PC-9 (cell line): ENCODE data around the gene TRMT61B. TPM values are rescaled to one million over a fixed set of nuclear protein-coding genes. Genes with fewer than 3 reads are reported as not detected.

ENCODE experiments used
- BruUV-seq: library from RNA; stranded (reverse); fragments of 400-500 nt; replicated peaks from 2 replicates; lab custom pipeline; 2021; lab: Mats Ljungman, UMichigan
- CTCF ChIA-PET: fragments of 300-600 bp; sonication (Branson Sonifier 250); formaldehyde crosslinking; loops from one replicate; lab custom pipeline; 2022; ENCODE audit warnings: antibody characterized with exemption; lab: Charles Lee
- POLR2A ChIA-PET: fragments of 300-600 bp; sonication (Branson Sonifier 250); formaldehyde crosslinking; loops from one replicate; lab custom pipeline; 2022; ENCODE audit warnings: antibody characterized with exemption; ENCODE audit not compliant: unreplicated experiment; lab: Charles Lee
- DNase-seq, 2 experiments: peaks; one replicate each; pipeline versions ENCODE4 v3.0.0 to v3.0.0-alpha.2; 2015 to 2022; ENCODE audit warnings: mixed read lengths in 1 of 2
- H2AFZ ChIP-seq: fragments of 200-600 bp; sonication (generic); 2 replicates; pipeline ENCODE4 v1.8.1; 2017; ENCODE audit warnings: antibody characterized with exemption
- H3F3A ChIP-seq: fragments of 200-600 bp; sonication (generic); 2 replicates; pipeline ENCODE4 v1.8.1; 2017; ENCODE audit warnings: antibody characterized with exemption, mild to moderate bottlenecking, low read depth; ENCODE audit not compliant: insufficient read depth
- H3K27ac ChIP-seq: fragments of 200-600 bp; sonication (generic); 2 replicates; pipeline ENCODE4 v1.6.1; 2016; ENCODE audit warnings: mixed run types
- H3K27me3 ChIP-seq: fragments of 200-600 bp; sonication (generic); 2 replicates; pipeline ENCODE4 v1.6.1; 2016; ENCODE audit warnings: low read depth, mixed run types; ENCODE audit not compliant: insufficient read depth
- H3K36me3 ChIP-seq: fragments of 200-600 bp; sonication (generic); 2 replicates; pipeline ENCODE4 v1.6.1; 2016; ENCODE audit warnings: low read depth, mixed run types
- H3K4me1 ChIP-seq: fragments of 200-600 bp; sonication (generic); replicated peaks from 2 replicates; pipeline ENCODE4 v1.6.1; 2016; ENCODE audit warnings: mixed run types; ENCODE audit not compliant: insufficient read depth
- H3K4me2 ChIP-seq: fragments of 200-600 bp; sonication (generic); 2 replicates; pipeline ENCODE4 v1.6.1; 2017; ENCODE audit warnings: mixed run types
- H3K4me3 ChIP-seq: fragments of 200-600 bp; sonication (generic); 2 replicates; pipeline ENCODE4 v1.6.1; 2016; ENCODE audit warnings: mixed run types
- H3K79me2 ChIP-seq: fragments of 200-600 bp; sonication (generic); 2 replicates; pipeline ENCODE4 v1.6.1; 2017; ENCODE audit warnings: low read depth, mixed run types
- H3K9me2 ChIP-seq: fragments of 200-600 bp; sonication (generic); 2 replicates; pipeline ENCODE4 v1.8.1; 2017; ENCODE audit warnings: mild to moderate bottlenecking; ENCODE audit not compliant: insufficient read depth
- H3K9me3 ChIP-seq: fragments of 200-600 bp; sonication (generic); 2 replicates; pipeline ENCODE4 v1.8.1; 2016; ENCODE audit warnings: low read depth; ENCODE audit not compliant: insufficient read depth
- H4K20me1 ChIP-seq: fragments of 200-600 bp; sonication (generic); 2 replicates; pipeline ENCODE4 v1.8.1; 2017; ENCODE audit not compliant: insufficient read depth
- EZH2 ChIP-seq: fragments of 200-600 bp; sonication (generic); IDR thresholded peaks from 2 replicates; pipeline ENCODE4 v1.8.0; 2017; ENCODE audit warnings: antibody characterized with exemption, low read depth
- intact Hi-C: fragments of 100-400 bp; cut with micrococcal nuclease; formaldehyde crosslinking; loops from one replicate; pipeline ENCODE4 v1.10.0; 2022; ENCODE audit not compliant: unreplicated experiment
- total RNA-seq: library from RNA; stranded (reverse); gene quantifications from 2 replicates; pipeline ENCODE4 v1.2.3, GENCODE V29; 2021
- TF ChIP-seq, protein P1 (sequence below): fragments of 200-600 bp; sonication (generic); conservative IDR thresholded peaks from 2 replicates; pipeline ENCODE4 v1.6.1; 2017; ENCODE audit warnings: mixed run types, antibody characterized with exemption, mild to moderate bottlenecking, moderate library complexity

TRMT61B gene
- total RNA-seq, 1 experiment from 2014 or later: 21.1 TPM

DNA sequence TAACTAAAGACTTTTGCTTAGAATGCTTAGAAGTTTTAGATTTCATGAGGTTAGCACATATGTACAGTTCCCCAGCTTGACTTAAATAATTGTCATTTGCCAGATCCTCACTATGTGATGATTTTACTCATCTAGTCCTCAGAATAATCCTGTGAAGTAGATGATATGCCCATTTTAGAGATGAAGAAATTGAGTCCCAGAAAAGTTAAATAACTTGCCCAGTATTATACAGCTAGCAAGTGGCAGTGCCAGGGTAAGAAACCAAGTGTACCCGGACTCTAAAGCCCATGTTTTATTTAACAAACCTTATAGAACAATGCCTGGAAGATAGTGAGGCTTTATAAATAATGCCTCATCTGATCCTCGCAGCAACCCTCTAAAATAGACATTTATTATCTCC is 31.1 kb downstream of the TRMT61B start:
- Histone ChIP-seq H4K20me1 (no peaks in the 10 kb centered on the region), H3K4me3 (no peak overlapping the region), H2AFZ (no peak overlapping the region), H3F3A (peaks cover 6% of the 10 kb centered on the region), H3K36me3 (no peaks in the 10 kb centered on the region), H3K79me2 (no peaks in the 10 kb centered on the region), H3K9me2 (no peaks in the 10 kb centered on the region), H3K4me1 (no peaks in the 10 kb centered on the region), H3K27ac (no peak overlapping the region), H3K9me3 (no peaks in the 10 kb centered on the region), H3K4me2 (no peak overlapping the region), H3K27me3 (no peaks in the 10 kb centered on the region)
- no peak for DNase-seq
- ChIA-PET POLR2A (no interaction called here), CTCF (no interaction called here)
- TF ChIP-seq EZH2: no peak
- TF ChIP-seq, protein P1, sequence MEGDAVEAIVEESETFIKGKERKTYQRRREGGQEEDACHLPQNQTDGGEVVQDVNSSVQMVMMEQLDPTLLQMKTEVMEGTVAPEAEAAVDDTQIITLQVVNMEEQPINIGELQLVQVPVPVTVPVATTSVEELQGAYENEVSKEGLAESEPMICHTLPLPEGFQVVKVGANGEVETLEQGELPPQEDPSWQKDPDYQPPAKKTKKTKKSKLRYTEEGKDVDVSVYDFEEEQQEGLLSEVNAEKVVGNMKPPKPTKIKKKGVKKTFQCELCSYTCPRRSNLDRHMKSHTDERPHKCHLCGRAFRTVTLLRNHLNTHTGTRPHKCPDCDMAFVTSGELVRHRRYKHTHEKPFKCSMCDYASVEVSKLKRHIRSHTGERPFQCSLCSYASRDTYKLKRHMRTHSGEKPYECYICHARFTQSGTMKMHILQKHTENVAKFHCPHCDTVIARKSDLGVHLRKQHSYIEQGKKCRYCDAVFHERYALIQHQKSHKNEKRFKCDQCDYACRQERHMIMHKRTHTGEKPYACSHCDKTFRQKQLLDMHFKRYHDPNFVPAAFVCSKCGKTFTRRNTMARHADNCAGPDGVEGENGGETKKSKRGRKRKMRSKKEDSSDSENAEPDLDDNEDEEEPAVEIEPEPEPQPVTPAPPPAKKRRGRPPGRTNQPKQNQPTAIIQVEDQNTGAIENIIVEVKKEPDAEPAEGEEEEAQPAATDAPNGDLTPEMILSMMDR: no peak
- no TSS peak for BruUV-seq
- intact Hi-C loops: no loop called here

DNA sequence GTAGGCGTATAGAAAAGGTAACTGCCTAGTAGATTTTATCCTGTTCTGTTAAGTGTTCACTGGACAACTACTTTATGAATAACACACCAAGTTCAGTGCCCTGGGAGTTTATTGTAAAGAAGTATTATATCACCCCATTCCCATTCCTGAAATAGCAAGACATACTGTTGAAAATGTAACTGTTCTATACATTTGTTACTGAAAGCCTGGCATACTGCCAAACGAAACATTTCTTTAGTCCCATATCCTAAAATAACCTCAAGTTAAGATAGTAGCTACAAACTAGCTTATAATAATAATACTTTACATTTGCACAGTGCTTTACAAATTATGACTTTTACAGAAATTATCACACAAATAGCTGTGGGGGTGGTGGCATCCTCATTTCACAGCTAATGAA is 34.3 kb downstream of the TRMT61B start:
- no TSS peak for BruUV-seq

DNA sequence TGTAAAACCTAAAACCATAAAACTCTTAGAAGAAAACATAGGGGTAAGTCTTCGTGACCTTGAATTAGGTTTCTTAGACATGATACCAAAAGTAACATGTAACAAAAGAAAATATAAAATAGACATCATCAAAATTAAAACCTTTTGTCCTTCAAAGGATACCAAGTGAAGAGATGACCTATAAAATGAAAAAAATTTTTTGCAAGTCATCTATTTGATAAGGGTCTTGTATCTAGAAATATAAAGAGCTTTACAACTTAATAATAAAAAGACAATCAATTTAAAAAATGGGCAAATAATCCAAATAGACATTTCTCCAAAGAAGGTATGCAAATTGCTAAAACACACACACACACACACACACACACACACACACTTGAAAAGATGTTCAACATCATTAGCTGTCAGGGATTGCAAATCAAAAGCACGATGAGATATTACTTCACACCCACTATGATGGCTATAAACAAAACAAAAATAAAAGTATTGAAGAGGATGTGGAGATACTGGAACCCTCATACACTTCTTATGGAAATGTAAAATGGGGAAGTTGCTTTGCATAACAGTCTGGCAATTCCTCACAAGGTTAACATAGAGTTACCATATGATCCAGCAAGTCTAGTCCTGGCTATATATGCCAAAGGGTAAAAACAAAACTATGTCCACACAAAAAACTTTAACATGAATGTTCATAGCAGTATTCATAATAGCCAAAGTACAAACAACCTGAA is 36.2 kb downstream of the TRMT61B start:
- no peak overlapping the region for H3K4me2 ChIP-seq
- TF ChIP-seq, protein P1: no peak
- TF ChIP-seq EZH2: no peak
- no peaks in the 10 kb centered on the region for H4K20me1 ChIP-seq
- H3K4me1 ChIP-seq: no peaks in the 10 kb centered on the region
- H3K36me3 ChIP-seq: no peaks in the 10 kb centered on the region
- no peak overlapping the region for H2AFZ ChIP-seq
- intact Hi-C loops: no loop called here
- no peaks in the 10 kb centered on the region for H3F3A ChIP-seq
- ChIA-PET CTCF (interaction anchor here (0.5 kb wide), 1 partner anchor 45 kb away, joined by 8 read pairs; no protein-coding TSS in a partner anchor), POLR2A (no interaction called here)
- no TSS peak for BruUV-seq
- DNase-seq: no peak
- no peak overlapping the region for H3K4me3 ChIP-seq
- no peaks in the 10 kb centered on the region for H3K9me3 ChIP-seq
- no peaks in the 10 kb centered on the region for H3K79me2 ChIP-seq
- no peaks in the 10 kb centered on the region for H3K9me2 ChIP-seq
- H3K27ac ChIP-seq: no peak overlapping the region
- H3K27me3 ChIP-seq: no peaks in the 10 kb centered on the region

More for the DNA sequence above, 34.3 kb downstream of the TRMT61B start:
- Histone ChIP-seq H3K4me2 (no peak overlapping the region), H3K4me3 (no peak overlapping the region), H3K27ac (no peak overlapping the region), H3K36me3 (no peaks in the 10 kb centered on the region), H3F3A (no peaks in the 10 kb centered on the region; the same call in 1 of the 2 replicates), H3K79me2 (no peaks in the 10 kb centered on the region), H3K4me1 (no peaks in the 10 kb centered on the region), H3K9me2 (no peaks in the 10 kb centered on the region), H3K27me3 (no peaks in the 10 kb centered on the region), H3K9me3 (no peaks in the 10 kb centered on the region), H4K20me1 (no peaks in the 10 kb centered on the region), H2AFZ (no peak overlapping the region)
- intact Hi-C loops: no loop called here
- TF ChIP-seq, protein P1: no peak
- no peak for TF ChIP-seq EZH2
- POLR2A ChIA-PET: interaction anchor here (0.7 kb wide), 2 partner anchors 173 to 207 kb away, joined by 3 to 9 read pairs; no protein-coding TSS in a partner anchor
- CTCF ChIA-PET: interaction anchor here (0.6 kb wide), 1 partner anchor 102 kb away, joined by 3 read pairs; no protein-coding TSS in a partner anchor
- no peak for DNase-seq
